Endodermal cell (in vitro differentiated cells): ENCODE data around the gene FKBP1A. TPM values are rescaled to one million over a fixed set of nuclear protein-coding genes. Genes with fewer than 3 reads are reported as not detected.

Source experiments
- DNase-seq: peaks from one replicate; pipeline ENCODE4 v3.0.0-alpha.2; 2017
- H3K27ac ChIP-seq: 2 replicates; pipeline ENCODE4 v1.5.1; 2013; ENCODE audit warnings: mild to moderate bottlenecking, low read depth, low read length, moderate library complexity
- H3K27me3 ChIP-seq: 2 replicates; pipeline ENCODE4 v1.6.1; 2013; ENCODE audit warnings: mild to moderate bottlenecking, low read length, moderate library complexity; ENCODE audit not compliant: insufficient read depth, control insufficient read depth, poor library complexity, severe bottlenecking
- H3K36me3 ChIP-seq: 2 replicates; pipeline ENCODE4 v1.7.0; 2013; ENCODE audit warnings: mild to moderate bottlenecking, low read length, moderate library complexity; ENCODE audit not compliant: control insufficient read depth, insufficient read depth
- H3K4me1 ChIP-seq: one replicate; pipeline ENCODE4 v1.7.0; 2013; ENCODE audit warnings: low read length; ENCODE audit not compliant: control insufficient read depth, insufficient read depth
- H3K4me3 ChIP-seq: 2 replicates; pipeline ENCODE4 v1.5.1; 2013; ENCODE audit warnings: mild to moderate bottlenecking, low read length, moderate library complexity
- H3K9ac ChIP-seq: 2 replicates; pipeline ENCODE4 v1.6.1; 2013; ENCODE audit warnings: mild to moderate bottlenecking, low read length, moderate library complexity; ENCODE audit not compliant: poor library complexity, severe bottlenecking; ENCODE audit errors: extremely low read depth
- H3K9me3 ChIP-seq: 2 replicates; pipeline ENCODE4 v1.6.1; 2013; ENCODE audit warnings: mild to moderate bottlenecking, low read length, moderate library complexity; ENCODE audit not compliant: control insufficient read depth
- H3K27ac Mint-ChIP-seq: 2 replicates; pipeline ENCODE4 v1.8.0; 2020; ENCODE audit warnings: mixed read lengths
- H3K27me3 Mint-ChIP-seq: 2 replicates; pipeline ENCODE4 v1.8.0; 2021; ENCODE audit warnings: mild to moderate bottlenecking, mixed read lengths; ENCODE audit not compliant: insufficient read depth
- H3K36me3 Mint-ChIP-seq: 2 replicates; pipeline ENCODE4 v1.8.0; 2020; ENCODE audit warnings: low read depth, mixed read lengths
- H3K4me1 Mint-ChIP-seq: 2 replicates; pipeline ENCODE4 v1.8.0; 2020; ENCODE audit warnings: mixed read lengths
- H3K4me3 Mint-ChIP-seq: 2 replicates; pipeline ENCODE4 v1.8.0; 2020; ENCODE audit warnings: mild to moderate bottlenecking, moderate library complexity, mixed read lengths
- H3K9me3 Mint-ChIP-seq: 2 replicates; pipeline ENCODE4 v1.8.0; 2020; ENCODE audit warnings: mild to moderate bottlenecking, mixed read lengths
- WGBS, 2 experiments: methylation state at CpG; one replicate each; pipeline versions ENCODE4 v1.1.5 to v1.1.7; 2013; ENCODE audit warnings: missing lambda C conversion rate in 2 of 2, mixed read lengths in 1 of 2; ENCODE audit not compliant: insufficient coverage in 1 of 2, insufficient read length in 1 of 2; 5-methylcytosine and 5-hydroxymethylcytosine counted together
- total RNA-seq, 2 donors: library from RNA; stranded (reverse); fragmentation: NEBNext Ultra II Directional in 1 of 2; extraction: Animal tissue kit (Norgen Biotek cat#: 25700) in 1 of 2; gene quantifications; 2 replicates in 1 of 2; 3 replicates in 1 of 2; pipeline ENCODE4 v1.2.1, GENCODE V29; 2021
- TF ChIP-seq, protein P1 (sequence below): fragments of 200-600 bp; sonication (generic); conservative IDR thresholded peaks from 2 replicates; pipeline ENCODE4 v1.5.0; 2021; ENCODE audit warnings: antibody characterized with exemption, mild to moderate bottlenecking

The FKBP1A gene
- total RNA-seq, 2 donors from 2014 or later = 181 to 185 TPM

DNA sequence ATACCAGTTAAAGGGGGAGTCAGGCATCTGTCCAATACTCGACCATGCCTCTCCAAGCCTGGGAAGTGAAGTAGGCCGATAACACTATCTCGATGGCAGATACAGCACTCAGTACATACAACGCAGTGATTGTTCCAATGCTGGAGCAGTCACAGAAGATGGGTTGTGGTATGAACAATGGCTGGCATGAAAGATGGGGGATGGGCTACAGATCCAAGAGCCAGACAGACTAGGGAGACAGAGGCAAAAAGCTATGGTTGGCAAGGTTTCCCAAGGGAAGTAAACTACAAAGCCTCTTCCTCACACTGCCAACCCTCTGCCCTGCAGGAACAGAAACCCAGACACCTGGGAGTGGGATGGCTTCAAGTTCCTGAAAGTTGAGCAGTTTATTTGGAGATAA is 19.2 kb downstream of the FKBP1A start:
- H3K9me3 Mint-ChIP-seq = no peaks in the 10 kb centered on the region
- H3K4me1 Mint-ChIP-seq = peaks cover 18% of the 10 kb centered on the region
- no peak overlapping the region for H3K4me3 ChIP-seq
- H3K36me3 ChIP-seq = peaks cover 47% of the 10 kb centered on the region
- H3K4me3 Mint-ChIP-seq = no peak overlapping the region
- 96 to 100% methylated on average over 3 to 4 of the region's 4 CpGs for WGBS, 2 experiments
- no peaks in the 10 kb centered on the region for H3K27me3 Mint-ChIP-seq
- no peaks in the 10 kb centered on the region for H3K27me3 ChIP-seq
- H3K36me3 Mint-ChIP-seq = peaks cover 35% of the 10 kb centered on the region
- H3K4me1 ChIP-seq = peaks cover 13% of the 10 kb centered on the region
- DNase-seq = no peak
- no peaks in the 10 kb centered on the region for H3K9me3 ChIP-seq
- peak overlapping the region; percentile 27 for H3K27ac Mint-ChIP-seq
- H3K27ac ChIP-seq = no peak overlapping the region
- H3K9ac ChIP-seq = no peak overlapping the region
- TF ChIP-seq, protein P1, sequence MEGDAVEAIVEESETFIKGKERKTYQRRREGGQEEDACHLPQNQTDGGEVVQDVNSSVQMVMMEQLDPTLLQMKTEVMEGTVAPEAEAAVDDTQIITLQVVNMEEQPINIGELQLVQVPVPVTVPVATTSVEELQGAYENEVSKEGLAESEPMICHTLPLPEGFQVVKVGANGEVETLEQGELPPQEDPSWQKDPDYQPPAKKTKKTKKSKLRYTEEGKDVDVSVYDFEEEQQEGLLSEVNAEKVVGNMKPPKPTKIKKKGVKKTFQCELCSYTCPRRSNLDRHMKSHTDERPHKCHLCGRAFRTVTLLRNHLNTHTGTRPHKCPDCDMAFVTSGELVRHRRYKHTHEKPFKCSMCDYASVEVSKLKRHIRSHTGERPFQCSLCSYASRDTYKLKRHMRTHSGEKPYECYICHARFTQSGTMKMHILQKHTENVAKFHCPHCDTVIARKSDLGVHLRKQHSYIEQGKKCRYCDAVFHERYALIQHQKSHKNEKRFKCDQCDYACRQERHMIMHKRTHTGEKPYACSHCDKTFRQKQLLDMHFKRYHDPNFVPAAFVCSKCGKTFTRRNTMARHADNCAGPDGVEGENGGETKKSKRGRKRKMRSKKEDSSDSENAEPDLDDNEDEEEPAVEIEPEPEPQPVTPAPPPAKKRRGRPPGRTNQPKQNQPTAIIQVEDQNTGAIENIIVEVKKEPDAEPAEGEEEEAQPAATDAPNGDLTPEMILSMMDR = no peak

DNA sequence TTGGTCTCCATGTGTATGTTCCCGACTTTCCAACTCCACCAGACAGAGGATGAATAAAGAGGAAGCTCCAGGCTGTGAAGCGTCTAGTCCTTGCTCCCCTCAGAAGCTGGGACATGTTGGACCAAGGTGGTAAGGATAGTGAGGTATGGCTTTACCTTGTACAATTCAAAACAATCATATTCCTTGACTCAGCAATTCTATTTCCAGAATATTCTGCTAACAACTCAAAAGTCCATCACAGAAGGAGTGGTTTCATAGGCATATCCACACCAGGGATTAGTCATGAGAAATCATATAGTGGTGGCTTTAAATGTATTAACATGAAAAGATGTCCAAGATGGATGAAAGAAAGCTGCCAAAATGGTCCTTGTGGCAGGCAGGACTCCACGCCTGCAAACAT is 19.8 kb downstream of the FKBP1A start:
- TF ChIP-seq, protein P1 = no peak
- Histone ChIP-seq H3K27ac (no peak overlapping the region), H3K9me3 (no peaks in the 10 kb centered on the region), H3K4me1 (peaks cover 8% of the 10 kb centered on the region), H3K4me3 (no peak overlapping the region), H3K27me3 (no peaks in the 10 kb centered on the region), H3K36me3 (peaks cover 51% of the 10 kb centered on the region), H3K9ac (no peak overlapping the region)
- WGBS, 2 experiments = 100% methylated on average over 2 of the region's 3 CpGs; no CpG with 5 or more reads in 1 of the 2 experiments
- Mint-ChIP-seq H3K27ac (no peak overlapping the region), H3K9me3 (no peaks in the 10 kb centered on the region), H3K36me3 (peaks cover 41% of the 10 kb centered on the region), H3K4me1 (peaks cover 12% of the 10 kb centered on the region), H3K27me3 (no peaks in the 10 kb centered on the region), H3K4me3 (no peak overlapping the region)
- DNase-seq = no peak

DNA sequence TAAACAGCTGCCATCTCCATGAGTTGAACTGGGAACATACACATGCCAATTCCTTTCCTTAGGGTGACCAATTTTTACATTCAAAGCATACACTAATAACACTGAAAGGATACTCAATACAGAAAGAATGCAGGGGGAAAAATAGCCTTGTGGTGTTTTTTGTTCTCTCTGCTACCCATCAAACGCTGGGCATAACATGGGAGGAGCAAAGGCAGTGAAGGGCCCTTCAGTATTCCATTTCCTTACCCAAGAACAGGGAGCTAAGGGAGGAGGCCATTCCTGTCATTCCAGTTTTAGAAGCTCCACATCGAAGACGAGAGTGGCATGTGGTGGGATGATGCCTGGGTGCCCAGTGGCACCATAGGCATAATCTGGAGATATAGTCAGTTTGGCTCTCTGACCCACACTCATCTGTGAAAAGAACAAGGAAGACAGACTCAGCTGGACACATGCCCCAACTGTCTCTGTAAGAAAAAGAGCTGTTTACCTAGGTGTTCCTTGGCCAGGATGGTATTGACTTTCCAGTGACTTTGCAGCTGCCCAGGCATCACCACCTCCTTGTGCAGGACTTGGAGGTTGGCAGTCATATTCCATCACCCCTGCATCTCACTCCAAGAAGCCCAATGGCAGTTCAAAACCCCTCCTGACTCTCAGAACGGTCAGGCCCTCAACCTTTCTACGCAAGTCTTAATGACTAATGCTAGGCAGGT is 20.9 kb downstream of the FKBP1A start:
- Mint-ChIP-seq H3K27me3 (no peaks in the 10 kb centered on the region), H3K4me3 (no peak overlapping the region), H3K9me3 (no peaks in the 10 kb centered on the region), H3K27ac (no peak overlapping the region), H3K4me1 (peaks cover 6% of the 10 kb centered on the region), H3K36me3 (peaks cover 51% of the 10 kb centered on the region)
- Histone ChIP-seq H3K36me3 (peaks cover 62% of the 10 kb centered on the region), H3K9ac (no peak overlapping the region), H3K27ac (no peak overlapping the region), H3K27me3 (no peaks in the 10 kb centered on the region), H3K9me3 (no peaks in the 10 kb centered on the region), H3K4me3 (no peak overlapping the region), H3K4me1 (peaks cover 6% of the 10 kb centered on the region)
- no peak for DNase-seq
- 97 to 100% methylated on average over 1 to 3 of the region's 5 CpGs for WGBS, 2 experiments
- TF ChIP-seq, protein P1 = no peak
